IMR-90 (cell line): Measurements from ENCODE around the gene REPIN1. TPM values are rescaled to one million over a fixed set of nuclear protein-coding genes. Genes with fewer than 3 reads are reported as not detected.

Experiments
- ATAC-seq: fragments of 200-7000 bp; cut with Tn5 transposase; 2 replicates; pipeline ENCODE4 v1.9.1; 2020; ENCODE audit warnings: low read depth, mild to moderate bottlenecking, moderate library complexity
- BruUV-seq: library from RNA; stranded (reverse); fragments of 400-500 nt; replicated peaks from 2 replicates; lab custom pipeline; 2021; lab: Mats Ljungman, UMichigan
- CTCF ChIA-PET: fragments of 300-600 bp; formaldehyde crosslinking; extraction: SDS; loops from one replicate; lab custom pipeline; 2021; ENCODE audit warnings: antibody characterized with exemption; lab: Yijun Ruan, JAX
- POLR2A ChIA-PET: fragments of 300-600 bp; sonication (Branson Sonifier 250); formaldehyde crosslinking; loops from one replicate; lab custom pipeline; 2022; ENCODE audit warnings: antibody characterized with exemption; ENCODE audit not compliant: unreplicated experiment; lab: Charles Lee
- DNase-seq: peaks from one replicate; pipeline ENCODE4 v3.0.0; 2013
- H2AFZ ChIP-seq: replicated peaks from 2 replicates; pipeline ENCODE3; 2013; ENCODE audit warnings: low read length, mild to moderate bottlenecking; ENCODE audit not compliant: poor library complexity
- H2AK5ac ChIP-seq: 2 replicates; pipeline ENCODE4 v1.6.1; 2013; ENCODE audit warnings: low read depth, low read length, inconsistent platforms
- H2AK9ac ChIP-seq: replicated peaks from 2 replicates; pipeline ENCODE3; 2013; ENCODE audit warnings: mild to moderate bottlenecking, low read depth, low read length, moderate library complexity; ENCODE audit not compliant: poor library complexity
- H2BK120ac ChIP-seq: 2 replicates; pipeline ENCODE4 v1.6.1; 2013; ENCODE audit warnings: low read depth, low read length, inconsistent platforms
- H2BK15ac ChIP-seq: 3 replicates; pipeline ENCODE4 v1.6.1; 2013; ENCODE audit warnings: low read depth, low read length, inconsistent platforms
- H2BK20ac ChIP-seq: 2 replicates; pipeline ENCODE4 v1.6.1; 2013; ENCODE audit warnings: low read depth, mild to moderate bottlenecking, inconsistent platforms, low read length, moderate library complexity
- H2BK5ac ChIP-seq: 2 replicates; pipeline ENCODE4 v1.6.1; 2013; ENCODE audit warnings: mild to moderate bottlenecking, low read depth, low read length, inconsistent platforms; ENCODE audit not compliant: poor library complexity, severe bottlenecking
- H3K14ac ChIP-seq: replicated peaks from 2 replicates; pipeline ENCODE4 v1.6.1; 2013; ENCODE audit warnings: low read depth, low read length, inconsistent platforms
- H3K18ac ChIP-seq: 2 replicates; pipeline ENCODE4 v1.6.1; 2013; ENCODE audit warnings: low read depth, low read length, control low read depth
- H3K23ac ChIP-seq: 2 replicates; pipeline ENCODE4 v1.6.1; 2013; ENCODE audit warnings: low read depth, low read length, inconsistent platforms
- H3K27ac ChIP-seq: 2 replicates; pipeline ENCODE4 v1.5.1; 2013; ENCODE audit warnings: mild to moderate bottlenecking, control low read depth, low read length; ENCODE audit not compliant: insufficient read depth
- H3K27me3 ChIP-seq: 2 replicates; pipeline ENCODE4 v1.6.1; 2013; ENCODE audit warnings: low read length; ENCODE audit not compliant: control insufficient read depth, insufficient read depth
- H3K36me3 ChIP-seq: 2 replicates; pipeline ENCODE4 v1.6.1; 2013; ENCODE audit warnings: low read length, mixed read lengths; ENCODE audit not compliant: control insufficient read depth, insufficient read depth
- H3K4ac ChIP-seq: 2 replicates; pipeline ENCODE4 v1.6.1; 2013; ENCODE audit warnings: low read depth, low read length, inconsistent platforms
- H3K4me1 ChIP-seq: 2 replicates; pipeline ENCODE4 v1.6.1; 2013; ENCODE audit warnings: low read length, mixed read lengths; ENCODE audit not compliant: control insufficient read depth, insufficient read depth
- H3K4me2 ChIP-seq: 2 replicates; pipeline ENCODE4 v1.6.1; 2013; ENCODE audit warnings: low read depth, mild to moderate bottlenecking, control low read depth, low read length, moderate library complexity
- H3K4me3 ChIP-seq: 2 replicates; pipeline ENCODE4 v1.5.1; 2013; ENCODE audit warnings: low read depth, mild to moderate bottlenecking, control low read depth, low read length, moderate library complexity; ENCODE audit not compliant: insufficient read depth
- H3K56ac ChIP-seq: 2 replicates; pipeline ENCODE4 v1.6.1; 2013; ENCODE audit warnings: low read length, inconsistent platforms; ENCODE audit not compliant: insufficient read depth; ENCODE audit errors: extremely low read depth
- H3K79me1 ChIP-seq, 2 experiments: 2 replicates each; pipeline ENCODE4 v1.6.1; 2013; ENCODE audit warnings: low read length in 2 of 2, inconsistent platforms in 1 of 2, low read depth in 1 of 2
- H3K9ac ChIP-seq: 2 replicates; pipeline ENCODE4 v1.6.1; 2013; ENCODE audit warnings: low read depth, low read length, control low read depth
- H3K9me1 ChIP-seq: 2 replicates; pipeline ENCODE4 v1.6.1; 2013; ENCODE audit warnings: low read length, inconsistent platforms; ENCODE audit not compliant: insufficient read depth
- H3K9me3 ChIP-seq: 2 replicates; pipeline ENCODE4 v1.6.1; 2013; ENCODE audit warnings: low read length; ENCODE audit not compliant: control insufficient read depth, insufficient read depth
- H4K20me1 ChIP-seq: 2 replicates; pipeline ENCODE4 v1.6.1; 2013; ENCODE audit warnings: low read length, inconsistent platforms; ENCODE audit not compliant: insufficient read depth
- H4K5ac ChIP-seq: 2 replicates; pipeline ENCODE4 v1.6.1; 2013; ENCODE audit warnings: mild to moderate bottlenecking, low read depth, low read length, control low read depth
- H4K8ac ChIP-seq, 2 experiments: 2 replicates each; pipeline ENCODE4 v1.6.1; 2013; ENCODE audit warnings: low read depth in 2 of 2, low read length in 2 of 2, control low read depth in 1 of 2, inconsistent platforms in 1 of 2
- H4K91ac ChIP-seq: 2 replicates; pipeline ENCODE4 v1.6.1; 2013; ENCODE audit warnings: low read depth, low read length, inconsistent platforms; ENCODE audit not compliant: insufficient read depth
- BHLHE40 ChIP-seq: fragments of 150-350 bp; IDR thresholded peaks from 2 replicates; pipeline ENCODE4 v1.6.1; 2016; ENCODE audit warnings: mild to moderate bottlenecking, low read depth, low read length
- CEBPB ChIP-seq: IDR thresholded peaks from 2 replicates; pipeline ENCODE4 v1.6.1; 2012; ENCODE audit warnings: low read depth, low read length, improper control_type of control experiment
- CTCF ChIP-seq: conservative IDR thresholded peaks from 2 replicates; pipeline ENCODE4 v1.5.1; 2012; ENCODE audit warnings: mild to moderate bottlenecking, low read depth, low read length, improper control_type of control experiment
- ELK1 ChIP-seq: fragments of 150-350 bp; IDR thresholded peaks from 2 replicates; pipeline ENCODE4 v1.6.1; 2016; ENCODE audit warnings: low read depth, mild to moderate bottlenecking, low read length, moderate library complexity, borderline replicate concordance
- MAFK ChIP-seq: IDR thresholded peaks from 2 replicates; pipeline ENCODE4 v1.6.1; 2012; ENCODE audit warnings: low read depth, low read length, improper control_type of control experiment
- MAZ ChIP-seq: IDR thresholded peaks from 2 replicates; pipeline ENCODE4 v1.6.1; 2012; ENCODE audit warnings: low read depth, mild to moderate bottlenecking, low read length, improper control_type of control experiment, moderate library complexity, borderline replicate concordance
- POLR2A ChIP-seq: IDR thresholded peaks from 2 replicates; pipeline ENCODE4 v1.6.1; 2012; ENCODE audit warnings: mild to moderate bottlenecking, low read depth, low read length
- RAD21 ChIP-seq: IDR thresholded peaks from 2 replicates; pipeline ENCODE4 v1.6.1; 2012; ENCODE audit warnings: low read length, improper control_type of control experiment
- RCOR1 ChIP-seq: IDR thresholded peaks from 2 replicates; pipeline ENCODE4 v1.6.1; 2012; ENCODE audit warnings: mild to moderate bottlenecking, low read length, improper control_type of control experiment; ENCODE audit not compliant: insufficient replicate concordance
- SMC3 ChIP-seq: fragments of 150-350 bp; IDR thresholded peaks from 2 replicates; pipeline ENCODE4 v1.6.1; 2016; ENCODE audit warnings: low read depth, mild to moderate bottlenecking, antibody characterized with exemption, low read length, moderate library complexity
- WGBS, 2 experiments: methylation state at CpG; one replicate each; pipeline versions ENCODE4 v1.1.5 to v1.1.7; 2013; ENCODE audit warnings: missing lambda C conversion rate in 2 of 2; ENCODE audit not compliant: insufficient read length in 1 of 2; ENCODE audit errors: extremely low coverage in 2 of 2; 5-methylcytosine and 5-hydroxymethylcytosine counted together
- dilution Hi-C: fragments of 300-500 bp; cut with HindIII; formaldehyde crosslinking; loops from one replicate; pipeline ENCODE4 v1.14.3; 2018; ENCODE audit warnings: low sequenced_read_pairs; ENCODE audit not compliant: unreplicated experiment
- in situ Hi-C: fragments of 300-500 bp; cut with MboI; formaldehyde crosslinking; loops from 3 replicates; pipeline ENCODE4 v1.14.3; 2019; ENCODE audit warnings: low sequenced_read_pairs, inconsistent platforms, mixed read lengths
- intact Hi-C: fragments of 100-400 bp; cut with micrococcal nuclease; formaldehyde crosslinking; loops from 2 replicates; pipeline ENCODE4 v1.10.0; 2022
- polyA plus RNA-seq, 3 experiments: library from polyadenylated mRNA; depleted of rRNA; stranded (reverse); fragments of >200 nt; gene quantifications; 2 replicates each; pipeline ENCODE4 v1.2.3, GENCODE V29; 2012; ENCODE audit warnings: low replicate concordance in 1 of 3
- total RNA-seq: library from RNA; depleted of rRNA; stranded (reverse); fragments of >200 nt; gene quantifications from 2 replicates; pipeline ENCODE4 v1.2.3, GENCODE V29; 2012
- TF ChIP-seq, protein P1 (sequence below): fragments of 150-350 bp; IDR thresholded peaks from 2 replicates; pipeline ENCODE4 v1.6.1; 2017; ENCODE audit warnings: mild to moderate bottlenecking, antibody characterized with exemption, low read length, low read depth

Gene REPIN1
- total and polyA plus RNA-seq, 2 of the 4 experiments (the other 2 are of a cell fraction), result 19.4 to 50.6 TPM

DNA sequence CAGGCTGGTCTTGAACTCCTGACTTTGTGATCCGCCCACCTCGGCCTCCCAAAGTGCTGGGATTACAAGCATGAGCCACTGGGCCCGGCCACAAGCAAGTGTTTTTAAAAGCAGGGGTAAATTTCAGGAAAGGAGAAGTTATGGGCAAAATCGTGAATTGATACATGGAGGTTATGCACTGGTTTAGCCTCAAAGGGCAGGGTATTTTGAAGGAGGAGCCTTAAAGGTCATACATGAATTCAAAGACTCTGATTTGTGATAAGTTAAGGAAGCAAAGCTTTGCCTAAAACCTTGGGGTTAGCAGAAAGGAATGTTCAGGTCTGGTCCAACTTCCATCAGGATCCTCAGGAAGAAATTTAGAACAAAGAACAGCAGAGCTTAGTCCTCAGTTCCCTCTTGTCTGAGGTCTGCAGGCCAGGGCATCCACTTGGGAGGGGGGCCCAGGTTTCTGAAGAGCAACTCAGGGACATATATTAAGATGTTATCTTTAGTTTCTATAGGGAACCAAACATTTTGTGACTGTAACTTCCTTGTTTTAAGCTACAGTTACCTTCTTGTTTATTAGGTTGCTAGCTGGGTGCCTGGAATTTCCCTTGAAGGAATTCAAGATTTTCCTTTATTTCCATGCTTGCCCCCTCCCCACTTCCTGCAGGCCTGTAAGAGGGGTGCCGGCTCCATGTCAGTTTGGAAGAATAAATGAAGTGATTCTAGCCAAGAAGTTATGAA lies 2.8 kb upstream of the REPIN1 start:
- Histone ChIP-seq H3K56ac (no peak overlapping the region), H3K9me3 (no peaks in the 10 kb centered on the region), H3K27me3 (peaks cover 2% of the 10 kb centered on the region; the same call in 1 of the 2 replicates), H3K36me3 (peaks cover 5% of the 10 kb centered on the region; the same call in 1 of the 2 replicates), H2AK9ac (no peak overlapping the region), H4K5ac (no peak overlapping the region), H3K9ac (no peak overlapping the region), H4K20me1 (peaks cover 5% of the 10 kb centered on the region), H2BK5ac (no peak overlapping the region), H3K4ac (no peak overlapping the region), H3K79me1 (peaks cover 6 to 17% of the 10 kb centered on the region in 2 experiments; a peak in 3 of 4 replicates), H3K4me1 (peaks cover 12% of the 10 kb centered on the region), H3K4me3 (no peak overlapping the region), H3K18ac (no peak overlapping the region), H3K9me1 (no peaks in the 10 kb centered on the region), H3K23ac (no peak overlapping the region), H4K91ac (no peak overlapping the region), H2AK5ac (no peak overlapping the region), H3K14ac (no peak overlapping the region), H2BK120ac (no peak overlapping the region), H3K4me2 (no peak overlapping the region), H3K27ac (no peak overlapping the region), H2AFZ (no peak overlapping the region), H2BK20ac (no peak overlapping the region), H2BK15ac (no peak overlapping the region), H4K8ac (no peak overlapping the region)
- in situ Hi-C loops (no loop called here), dilution Hi-C loops (no loop called here), intact Hi-C loops (no loop called here)
- ATAC-seq (no peak), DNase-seq (no peak)
- BruUV-seq, result no TSS peak
- POLR2A ChIA-PET, result no interaction called here
- CTCF ChIA-PET, result no interaction called here
- TF ChIP-seq RCOR1 (no peak), MAFK (no peak), RAD21 (no peak), SMC3 (no peak), CTCF (no peak), CEBPB (no peak), POLR2A (no peak), ELK1 (no peak), MAZ (no peak), BHLHE40 (no peak)
- TF ChIP-seq, protein P1, sequence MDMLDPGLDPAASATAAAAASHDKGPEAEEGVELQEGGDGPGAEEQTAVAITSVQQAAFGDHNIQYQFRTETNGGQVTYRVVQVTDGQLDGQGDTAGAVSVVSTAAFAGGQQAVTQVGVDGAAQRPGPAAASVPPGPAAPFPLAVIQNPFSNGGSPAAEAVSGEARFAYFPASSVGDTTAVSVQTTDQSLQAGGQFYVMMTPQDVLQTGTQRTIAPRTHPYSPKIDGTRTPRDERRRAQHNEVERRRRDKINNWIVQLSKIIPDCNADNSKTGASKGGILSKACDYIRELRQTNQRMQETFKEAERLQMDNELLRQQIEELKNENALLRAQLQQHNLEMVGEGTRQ, result no peak
- WGBS, 2 experiments, result 100% methylated on average over 1 of the region's 5 CpGs; no CpG with 5 or more reads in 1 of the 2 experiments
